A549 (cell line): ENCODE results near the gene ZRANB3. TPM values are rescaled to one million over a fixed set of nuclear protein-coding genes. Genes with fewer than 3 reads are reported as not detected.

Experiments used
- ATAC-seq, 2 experiments: fragments of 200-7000 bp in 1 of 2; fragments of >200 bp in 1 of 2; cut with Nextera tagmentation in 1 of 2; cut with Tn5 transposase in 1 of 2; 3 replicates each; pipeline versions ENCODE4 v1.8.0 to v1.9.1; 2018 to 2020; ENCODE audit warnings: mild to moderate bottlenecking in 1 of 2, moderate library complexity in 1 of 2
- CTCF ChIA-PET: fragments of 300-600 bp; sonication (Branson Sonifier 250); formaldehyde crosslinking; extraction: SDS; loops from one replicate; lab custom pipeline; 2021; ENCODE audit warnings: antibody characterized with exemption, inconsistent platforms; lab: Yijun Ruan, JAX
- POLR2A ChIA-PET: fragments of 350-600 bp; formaldehyde crosslinking; extraction: SDS; loops from one replicate; lab custom pipeline; 2021; ENCODE audit warnings: antibody characterized with exemption, inconsistent platforms; lab: Yijun Ruan, JAX
- DNase-seq, 2 experiments: peaks; one replicate each; pipeline versions ENCODE4 v3.0.0 to v3.0.0-alpha.2; 2011 to 2016; ENCODE audit warnings: low read depth in 1 of 2, low spot score in 1 of 2
- FAIRE-seq: peaks from 2 replicates; lab custom pipeline; 2011; peaks lifted over from hg19 to GRCh38; lab: Jason Lieb, UNC
- H3K27ac ChIP-seq, 2 experiments: fragments of >200 bp; sonication (Bioruptor Twin); formaldehyde crosslinking; 3 replicates each; pipeline ENCODE4 v1.5.1; 2016 to 2017
- H3K4me1 ChIP-seq: fragments of >200 bp; sonication (Bioruptor Twin); formaldehyde crosslinking; 3 replicates; pipeline ENCODE4 v1.6.1; 2016
- H3K4me2 ChIP-seq: fragments of >200 bp; sonication (Bioruptor Twin); formaldehyde crosslinking; 3 replicates; pipeline ENCODE4 v1.6.1; 2016
- H3K4me3 ChIP-seq: fragments of >200 bp; sonication (Bioruptor Twin); formaldehyde crosslinking; 3 replicates; pipeline ENCODE4 v1.5.1; 2016
- H3K9me3 ChIP-seq: fragments of >200 bp; sonication (Bioruptor Twin); formaldehyde crosslinking; 3 replicates; pipeline ENCODE4 v1.6.1; 2016
- CBX8 ChIP-seq: fragments of 200-600 bp; sonication (generic); IDR thresholded peaks from 2 replicates; pipeline ENCODE4 v1.6.1; 2016
- CEBPB ChIP-seq, 2 experiments: fragments of >200 bp in 1 of 2; sonication (Bioruptor Twin) in 1 of 2; formaldehyde crosslinking in 1 of 2; IDR thresholded peaks; 2 replicates each; pipeline ENCODE4 v1.6.1; 2012 to 2016
- E2F6 ChIP-seq: IDR thresholded peaks from 2 replicates; pipeline ENCODE4 v1.6.1; 2012; ENCODE audit warnings: low read depth, borderline replicate concordance
- EHF ChIP-seq: fragments of 250-450 bp; sonication (Bioruptor Pico); IDR thresholded peaks from 2 replicates; pipeline ENCODE4 v1.5.0; 2020; ENCODE audit warnings: mild to moderate bottlenecking
- EP300 ChIP-seq, 2 experiments: fragments of >200 bp; sonication (Bioruptor Twin); formaldehyde crosslinking; IDR thresholded peaks; 2 replicates in 1 of 2; 3 replicates in 1 of 2; pipeline ENCODE4 v1.6.1; 2016 to 2017
- FOSB ChIP-seq: fragments of 250-450 bp; sonication (Bioruptor Pico); IDR thresholded peaks from 2 replicates; pipeline ENCODE4 v1.5.0; 2020; ENCODE audit warnings: mild to moderate bottlenecking, moderate library complexity
- FOSL2 ChIP-seq, 2 experiments: fragments of 450-650 bp in 1 of 2; fragments of >200 bp in 1 of 2; sonication (Bioruptor Twin) in 1 of 2; formaldehyde crosslinking; IDR thresholded peaks; 2 replicates each; pipeline versions ENCODE4 v1.5.0 to v1.6.1; 2016 to 2020; ENCODE audit warnings: mild to moderate bottlenecking in 1 of 2, moderate library complexity in 1 of 2
- GATA3 ChIP-seq: IDR thresholded peaks from 2 replicates; pipeline ENCODE4 v1.6.1; 2012; ENCODE audit warnings: borderline replicate concordance
- HOXB13 ChIP-seq: fragments of 250-450 bp; sonication (Bioruptor Pico); IDR thresholded peaks from 2 replicates; pipeline ENCODE4 v1.5.0; 2020; ENCODE audit warnings: low read depth, mild to moderate bottlenecking, moderate library complexity
- HOXB5 ChIP-seq: fragments of 250-450 bp; sonication (Bioruptor Pico); IDR thresholded peaks from 2 replicates; pipeline ENCODE4 v1.5.0; 2020; ENCODE audit warnings: mild to moderate bottlenecking, moderate library complexity
- JUN ChIP-seq, 2 experiments: fragments of >200 bp; sonication (Bioruptor Twin); formaldehyde crosslinking; IDR thresholded peaks; 2 replicates in 1 of 2; 3 replicates in 1 of 2; pipeline ENCODE4 v1.6.1; 2016 to 2017
- KDM5A ChIP-seq: fragments of 200-600 bp; sonication (generic); IDR thresholded peaks from 2 replicates; pipeline ENCODE4 v1.6.1; 2016; ENCODE audit warnings: antibody characterized with exemption, mild to moderate bottlenecking
- MAFK ChIP-seq: fragments of 450-650 bp; IDR thresholded peaks from 2 replicates; pipeline ENCODE4 v1.6.1; 2014; ENCODE audit not compliant: partially characterized antibody
- MAZ ChIP-seq: fragments of 150-350 bp; IDR thresholded peaks from 2 replicates; pipeline ENCODE4 v1.6.1; 2014; ENCODE audit warnings: antibody characterized with exemption, low read depth, low read length, borderline replicate concordance
- NFE2L2 ChIP-seq: fragments of 150-350 bp; conservative IDR thresholded peaks from 2 replicates; pipeline ENCODE4 v1.6.1; 2014; ENCODE audit warnings: low read length
- NPAS2 ChIP-seq: fragments of 250-450 bp; sonication (Bioruptor Pico); IDR thresholded peaks from 2 replicates; pipeline ENCODE4 v1.8.0; 2022; ENCODE audit warnings: mild to moderate bottlenecking, moderate library complexity, borderline replicate concordance
- NR3C1 ChIP-seq: fragments of >200 bp; sonication (Bioruptor Twin); formaldehyde crosslinking; IDR thresholded peaks from 3 replicates; pipeline ENCODE4 v1.6.1; 2017
- PHF8 ChIP-seq: fragments of 200-600 bp; sonication (generic); IDR thresholded peaks from 2 replicates; pipeline ENCODE4 v1.6.1; 2016; ENCODE audit warnings: low read depth, mild to moderate bottlenecking, antibody characterized with exemption, moderate library complexity, borderline replicate concordance
- RAD21 ChIP-seq, 2 experiments: fragments of >200 bp in 1 of 2; sonication (Bioruptor Twin) in 1 of 2; formaldehyde crosslinking in 1 of 2; IDR thresholded peaks in 1 of 2; conservative IDR thresholded peaks in 1 of 2; 2 replicates in 1 of 2; 3 replicates in 1 of 2; pipeline ENCODE4 v1.6.1; 2012 to 2018; ENCODE audit warnings: inconsistent platforms in 1 of 2
- RCOR1 ChIP-seq: fragments of 150-350 bp; IDR thresholded peaks from 2 replicates; pipeline ENCODE4 v1.6.1; 2014; ENCODE audit warnings: antibody characterized with exemption, low read length, low read depth
- RNF2 ChIP-seq: fragments of 200-600 bp; sonication (generic); IDR thresholded peaks from 2 replicates; pipeline ENCODE4 v1.6.1; 2016; ENCODE audit warnings: low read depth, mild to moderate bottlenecking, antibody characterized with exemption, moderate library complexity, borderline replicate concordance
- SMC3 ChIP-seq: fragments of >200 bp; sonication (Bioruptor Twin); formaldehyde crosslinking; IDR thresholded peaks from 3 replicates; pipeline ENCODE4 v1.6.1; 2018; ENCODE audit warnings: inconsistent platforms
- SREBF2 ChIP-seq: fragments of 450-650 bp; IDR thresholded peaks from 2 replicates; pipeline ENCODE4 v1.6.1; 2014; ENCODE audit warnings: mild to moderate bottlenecking, moderate library complexity
- USF2 ChIP-seq: fragments of 450-650 bp; IDR thresholded peaks from 2 replicates; pipeline ENCODE4 v1.6.1; 2014; ENCODE audit warnings: antibody characterized with exemption
- WGBS: methylation state at CpG from one replicate; pipeline ENCODE4 v1.1.6; 2017; ENCODE audit errors: missing lambda C conversion rate; 5-methylcytosine and 5-hydroxymethylcytosine counted together
- polyA plus RNA-seq, 4 experiments: library from polyadenylated mRNA; depleted of rRNA in 3 of 4; stranded (reverse); fragments of >200 nt; fragmentation: RNase III in 1 of 4; extraction: RNeasy Plus Mini Kit Qiagen cat#74134 plus additional on column Dnase treatment in 1 of 4; gene quantifications; 2 replicates in 3 of 4; 3 replicates in 1 of 4; pipeline ENCODE4 v1.2.3, GENCODE V29; 2011 to 2017
- TF ChIP-seq, protein P1 (sequence below): IDR thresholded peaks from 2 replicates; pipeline ENCODE4 v1.6.1; 2012
- TF ChIP-seq, protein P2 (sequence below): fragments of 150-350 bp; IDR thresholded peaks from 2 replicates; pipeline ENCODE4 v1.6.1; 2014; ENCODE audit warnings: low read depth, mild to moderate bottlenecking, low read length
- TF ChIP-seq, protein P3 (sequence below): fragments of 250-450 bp; sonication (Bioruptor Pico); IDR thresholded peaks from 2 replicates; pipeline ENCODE4 v1.5.0; 2021; ENCODE audit warnings: mild to moderate bottlenecking, moderate library complexity, borderline replicate concordance

Gene ZRANB3
- polyA plus RNA-seq, 2 of the 4 experiments (the other 2 are of a cell fraction), result 6.2 to 12.4 TPM

DNA sequence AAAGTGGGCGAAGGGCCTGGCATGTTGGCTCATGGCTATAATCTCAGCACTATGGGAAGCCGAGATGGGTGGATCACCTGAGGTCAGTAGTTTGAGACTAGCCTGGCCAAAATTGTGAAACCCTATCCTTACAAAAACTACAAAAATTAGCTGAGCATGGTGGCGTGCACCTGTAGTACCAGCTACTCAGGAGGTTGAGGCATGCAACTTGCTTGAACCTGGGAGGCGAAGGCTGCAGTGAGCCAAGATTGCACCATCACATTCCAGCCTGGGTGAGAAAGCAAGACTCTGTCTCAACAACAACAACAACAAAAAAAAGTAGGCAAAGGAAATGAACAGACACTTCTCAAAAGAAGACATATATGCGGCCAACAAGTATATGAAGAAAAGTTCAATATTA, 282.4 kb downstream of the ZRANB3 start:
- FAIRE-seq (no peak), DNase-seq (no peak), ATAC-seq (no peak)
- TF ChIP-seq NPAS2 (CRISPR knock-in tag) (no peak), NFE2L2 (no peak), PHF8 (no peak), FOSB (CRISPR knock-in tag) (no peak), RCOR1 (no peak), NR3C1 (no peak), SMC3 (no peak), E2F6 (no peak), CBX8 (no peak), CEBPB (IDR thresholded peaks at IDR 0.05) (no peak), HOXB13 (CRISPR knock-in tag) (no peak), RAD21 (conservative IDR thresholded peaks at IDR 0.05 in 1 of 2, IDR thresholded peaks at IDR 0.05 in 1 of 2) (no peak), SREBF2 (no peak), EHF (CRISPR knock-in tag) (no peak), FOSL2 (IDR thresholded peaks at IDR 0.05) (no peak), FOSL2 (CRISPR knock-in tag; IDR thresholded peaks at IDR 0.05) (no peak), KDM5A (no peak)
- TF ChIP-seq, protein P1, sequence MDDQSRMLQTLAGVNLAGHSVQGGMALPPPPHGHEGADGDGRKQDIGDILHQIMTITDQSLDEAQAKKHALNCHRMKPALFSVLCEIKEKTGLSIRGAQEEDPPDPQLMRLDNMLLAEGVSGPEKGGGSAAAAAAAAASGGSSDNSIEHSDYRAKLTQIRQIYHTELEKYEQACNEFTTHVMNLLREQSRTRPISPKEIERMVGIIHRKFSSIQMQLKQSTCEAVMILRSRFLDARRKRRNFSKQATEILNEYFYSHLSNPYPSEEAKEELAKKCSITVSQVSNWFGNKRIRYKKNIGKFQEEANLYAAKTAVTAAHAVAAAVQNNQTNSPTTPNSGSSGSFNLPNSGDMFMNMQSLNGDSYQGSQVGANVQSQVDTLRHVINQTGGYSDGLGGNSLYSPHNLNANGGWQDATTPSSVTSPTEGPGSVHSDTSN, result no peak
- TF ChIP-seq, protein P2, sequence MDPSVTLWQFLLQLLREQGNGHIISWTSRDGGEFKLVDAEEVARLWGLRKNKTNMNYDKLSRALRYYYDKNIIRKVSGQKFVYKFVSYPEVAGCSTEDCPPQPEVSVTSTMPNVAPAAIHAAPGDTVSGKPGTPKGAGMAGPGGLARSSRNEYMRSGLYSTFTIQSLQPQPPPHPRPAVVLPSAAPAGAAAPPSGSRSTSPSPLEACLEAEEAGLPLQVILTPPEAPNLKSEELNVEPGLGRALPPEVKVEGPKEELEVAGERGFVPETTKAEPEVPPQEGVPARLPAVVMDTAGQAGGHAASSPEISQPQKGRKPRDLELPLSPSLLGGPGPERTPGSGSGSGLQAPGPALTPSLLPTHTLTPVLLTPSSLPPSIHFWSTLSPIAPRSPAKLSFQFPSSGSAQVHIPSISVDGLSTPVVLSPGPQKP, result no peak
- 87% methylated on average over 5 of the region's 5 CpGs for WGBS
- H3K4me3 ChIP-seq, result no peak overlapping the region
- H3K27ac ChIP-seq, result no peak overlapping the region
- H3K9me3 ChIP-seq, result no peaks in the 10 kb centered on the region
- H3K4me2 ChIP-seq, result no peak overlapping the region
- no peaks in the 10 kb centered on the region for H3K4me1 ChIP-seq
- ChIA-PET POLR2A (no interaction called here), CTCF (no interaction called here)

DNA sequence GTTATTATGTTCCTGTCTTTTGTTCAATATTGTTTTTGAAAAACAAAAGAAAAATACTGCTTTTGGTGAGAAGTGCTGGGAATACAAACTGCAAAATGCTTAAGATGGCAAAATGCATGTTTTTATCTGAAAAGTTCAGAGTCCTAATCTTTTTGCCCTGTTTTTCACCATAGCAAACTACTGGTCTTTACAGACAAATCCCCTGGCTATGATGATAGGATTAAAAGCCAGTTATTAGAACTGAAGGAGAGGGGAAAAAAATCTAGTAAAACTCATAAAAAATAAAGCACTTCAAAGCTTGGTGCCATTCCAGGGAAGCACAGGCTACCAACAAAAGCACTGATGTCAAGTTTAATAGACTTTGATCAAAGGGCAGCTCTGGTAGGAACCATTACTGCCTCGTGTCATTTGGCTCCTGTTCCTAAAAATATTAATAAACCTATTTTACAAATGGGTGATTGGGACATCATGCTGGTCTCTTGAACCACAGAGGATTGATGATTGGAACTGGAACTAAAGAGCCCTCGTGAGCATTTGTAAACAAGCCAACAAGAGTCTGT, 284.2 kb downstream of the ZRANB3 start:
- Histone ChIP-seq H3K4me1 (no peaks in the 10 kb centered on the region), H3K9me3 (no peaks in the 10 kb centered on the region), H3K27ac (no peak overlapping the region), H3K4me2 (no peak overlapping the region), H3K4me3 (no peak overlapping the region)
- ChIA-PET POLR2A (no interaction called here), CTCF (no interaction called here)
- FAIRE-seq (no peak), DNase-seq (no peak), ATAC-seq (no peak)
- WGBS, result 45% methylated on average over 2 of the region's 2 CpGs
- no peak for TF ChIP-seq RAD21 (conservative IDR thresholded peaks at IDR 0.05 in 1 of 2, IDR thresholded peaks at IDR 0.05 in 1 of 2)

DNA sequence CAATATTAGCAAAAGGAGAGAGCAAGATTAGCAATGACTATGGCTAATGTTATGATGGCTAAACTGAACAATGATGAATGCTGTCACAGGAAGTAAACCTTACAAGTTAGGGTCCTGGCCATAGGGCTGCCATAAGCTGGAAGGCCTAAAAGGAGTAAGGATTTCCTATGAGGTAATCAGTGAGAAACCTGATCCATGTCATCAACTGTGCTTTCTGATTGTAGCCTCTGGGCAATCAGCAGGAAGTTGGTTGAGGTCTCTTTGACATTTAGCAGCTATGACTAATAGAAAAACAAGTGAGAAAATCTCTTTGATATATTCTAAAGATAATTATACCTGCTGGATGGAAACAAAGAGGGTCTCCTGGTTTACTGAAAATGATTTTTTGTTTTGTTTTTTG, 285.9 kb downstream of the ZRANB3 start:
- H3K4me3 ChIP-seq, result no peak overlapping the region
- FAIRE-seq, result no peak
- POLR2A ChIA-PET, result no interaction called here
- no peaks in the 10 kb centered on the region for H3K4me1 ChIP-seq
- CTCF ChIA-PET, result interaction anchor here (0.7 to 1.1 kb wide), 2 partner anchors 215 to 464 kb away, joined by 3 read pairs; no protein-coding TSS in a partner anchor
- TF ChIP-seq MAFK (no peak), NR3C1 (no peak), HOXB13 (CRISPR knock-in tag) (no peak), RCOR1 (no peak), MAZ (no peak), FOSL2 (IDR thresholded peaks at IDR 0.05) (no peak), FOSL2 (CRISPR knock-in tag; IDR thresholded peaks at IDR 0.05) (no peak), JUN (IDR thresholded peaks at IDR 0.05) (no peak), USF2 (no peak), EP300 (IDR thresholded peaks at IDR 0.05) (no peak), GATA3 (no peak), RNF2 (no peak), HOXB5 (CRISPR knock-in tag) (no peak)
- TF ChIP-seq, protein P3, sequence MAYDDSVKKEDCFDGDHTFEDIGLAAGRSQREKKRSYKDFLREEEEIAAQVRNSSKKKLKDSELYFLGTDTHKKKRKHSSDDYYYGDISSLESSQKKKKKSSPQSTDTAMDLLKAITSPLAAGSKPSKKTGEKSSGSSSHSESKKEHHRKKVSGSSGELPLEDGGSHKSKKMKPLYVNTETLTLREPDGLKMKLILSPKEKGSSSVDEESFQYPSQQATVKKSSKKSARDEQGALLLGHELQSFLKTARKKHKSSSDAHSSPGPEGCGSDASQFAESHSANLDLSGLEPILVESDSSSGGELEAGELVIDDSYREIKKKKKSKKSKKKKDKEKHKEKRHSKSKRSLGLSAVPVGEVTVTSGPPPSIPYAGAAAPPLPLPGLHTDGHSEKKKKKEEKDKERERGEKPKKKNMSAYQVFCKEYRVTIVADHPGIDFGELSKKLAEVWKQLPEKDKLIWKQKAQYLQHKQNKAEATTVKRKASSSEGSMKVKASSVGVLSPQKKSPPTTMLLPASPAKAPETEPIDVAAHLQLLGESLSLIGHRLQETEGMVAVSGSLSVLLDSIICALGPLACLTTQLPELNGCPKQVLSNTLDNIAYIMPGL, result no peak
- TF ChIP-seq, protein P1, result no peak
- no peaks in the 10 kb centered on the region for H3K9me3 ChIP-seq
- no peak for ATAC-seq
- peak in 1 of 2 experiments; percentile 7 for DNase-seq
- H3K4me2 ChIP-seq, result no peak overlapping the region
- H3K27ac ChIP-seq, result no peak overlapping the region
